Limb (tissue), 2 donors: Measurements from ENCODE around the gene PPAT.

ENCODE experiments used
- DNase-seq, 2 donors: peaks; one replicate each; pipeline ENCODE4 v3.0.0-alpha.2; 2016; ENCODE audit errors: extremely low spot score in 2 of 2

The PPAT gene

GRCh38 chr4:56434599-56435139, 746 bp downstream of the PPAT start:
- peak in 1 of 2 donors; percentile 72 for DNase-seq

DNA sequence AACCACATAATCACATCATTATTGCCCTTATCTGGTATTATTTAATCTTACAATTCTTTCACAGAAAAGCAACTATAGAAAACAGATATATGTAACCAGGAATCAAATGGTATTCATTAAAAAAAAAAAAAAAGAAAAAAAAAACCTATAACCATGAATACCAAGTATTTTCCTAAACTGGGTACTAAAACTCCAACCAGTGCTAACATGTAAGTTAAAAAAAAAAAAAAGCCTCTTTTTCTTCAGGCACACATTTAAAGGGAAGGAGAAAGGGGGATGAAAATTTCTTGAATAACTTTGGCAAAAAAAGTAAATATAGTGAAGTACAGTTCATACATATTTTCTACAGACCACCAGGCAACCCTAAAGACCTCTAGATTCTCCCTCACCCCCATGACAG, 2.1 kb downstream of the PPAT start:
- no peak for DNase-seq

GRCh38 chr4:56430203-56430602, 5.2 kb downstream of the PPAT start:
- no peak for DNase-seq

- no peak for DNase-seq
These were observed 8.2 kb downstream of the PPAT start for GRCh38 chr4:56427179-56427578.

DNA sequence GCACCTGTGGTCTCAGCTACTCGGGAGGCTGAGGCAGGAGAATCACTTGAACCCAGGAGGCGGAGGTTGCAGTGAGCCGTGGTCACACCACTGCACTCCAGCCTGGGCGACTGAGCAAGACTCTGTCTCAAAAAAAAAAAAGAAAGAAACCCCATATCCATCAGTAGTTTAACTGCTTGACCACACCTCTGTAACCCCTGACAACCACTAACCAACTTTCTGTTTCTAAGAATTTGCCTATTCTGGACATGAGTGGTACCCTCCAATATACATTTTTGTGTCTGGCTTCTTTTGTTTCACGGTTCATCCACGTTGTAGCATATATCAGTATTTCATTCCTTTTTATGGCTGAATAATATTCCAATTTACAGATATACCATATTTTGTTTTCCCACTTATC, 9.1 kb downstream of the PPAT start:
- DNase-seq, result no peak

GRCh38 chr4:56425518-56425917, 9.9 kb downstream of the PPAT start:
- no peak for DNase-seq

- DNase-seq, result peak in 1 of 2 donors; percentile 50
These were observed 10.5 kb downstream of the PPAT start for GRCh38 chr4:56424697-56425514.

GRCh38 chr4:56424176-56424575, 11.2 kb downstream of the PPAT start:
- DNase-seq, result no peak

GRCh38 chr4:56417396-56417795, 18.0 kb downstream of the PPAT start:
- DNase-seq, result no peak

DNA sequence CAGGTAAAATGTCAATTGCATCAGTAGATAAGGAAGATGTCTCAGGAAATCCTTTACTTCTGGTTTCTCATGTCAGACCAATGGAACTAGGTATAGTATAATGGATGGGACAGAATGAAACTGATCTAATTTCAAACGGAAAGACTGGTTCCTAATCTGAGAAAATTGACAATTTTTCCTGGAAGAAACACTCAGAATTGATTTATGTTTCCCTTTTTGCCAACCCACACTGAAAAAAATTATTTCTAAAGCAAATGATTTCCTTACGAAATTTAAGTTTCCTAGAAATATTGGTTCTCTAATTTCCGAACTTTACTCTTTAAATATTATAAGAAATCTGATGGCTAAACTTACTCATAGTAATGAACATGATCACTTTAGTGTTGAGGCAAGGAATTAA, 19.1 kb downstream of the PPAT start:
- no peak for DNase-seq

GRCh38 chr4:56414135-56414670, 21.2 kb downstream of the PPAT start:
- DNase-seq, result no peak

DNA sequence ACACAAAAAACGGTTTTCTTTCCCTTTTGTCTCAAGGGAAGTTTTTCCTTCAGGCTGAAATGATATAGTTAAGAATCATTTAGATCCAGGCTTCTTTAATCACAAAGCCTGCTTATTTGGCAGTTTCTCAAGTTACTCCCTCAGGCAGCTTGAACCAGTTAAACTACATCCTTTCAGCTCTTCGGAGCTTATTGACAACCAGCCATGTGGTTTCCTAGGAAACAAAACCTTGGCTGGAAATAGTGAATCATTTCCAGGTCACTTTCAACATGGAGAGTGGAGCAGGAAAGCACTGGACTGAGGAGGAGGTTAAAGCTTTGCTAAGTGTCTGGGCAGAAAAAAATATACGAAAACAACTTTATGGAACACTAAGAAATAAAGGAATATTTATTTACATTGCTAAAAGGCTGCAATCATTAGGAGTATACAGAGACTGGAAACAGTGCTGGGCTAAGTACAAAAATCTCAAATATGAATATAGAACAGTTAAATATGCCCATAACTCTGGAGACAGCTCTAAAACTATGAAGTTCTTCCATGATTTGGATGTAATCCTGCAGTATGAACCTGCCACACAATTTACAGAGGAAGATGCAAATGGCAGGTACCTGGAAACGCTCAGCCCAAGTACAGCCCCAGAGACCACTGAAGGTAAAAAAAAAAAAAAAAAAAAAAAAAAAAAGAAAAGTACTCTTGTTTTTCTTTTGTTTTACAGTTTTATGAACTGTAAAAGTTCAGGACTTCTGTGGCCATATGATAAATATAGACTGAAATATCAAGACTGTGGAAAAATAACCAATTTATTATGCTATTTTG, 25.0 kb downstream of the PPAT start:
- peak; percentile 67 to 96 for DNase-seq

- peak in 1 of 2 donors; percentile 61 for DNase-seq
These were observed 25.8 kb downstream of the PPAT start for GRCh38 chr4:56409511-56410090.

- DNase-seq, result no peak
These were observed 26.4 kb downstream of the PPAT start for GRCh38 chr4:56408978-56409377.

GRCh38 chr4:56406151-56406550, 29.3 kb downstream of the PPAT start:
- no peak for DNase-seq

- no peak for DNase-seq
These were observed 30.4 kb downstream of the PPAT start for GRCh38 chr4:56405016-56405415.

DNA sequence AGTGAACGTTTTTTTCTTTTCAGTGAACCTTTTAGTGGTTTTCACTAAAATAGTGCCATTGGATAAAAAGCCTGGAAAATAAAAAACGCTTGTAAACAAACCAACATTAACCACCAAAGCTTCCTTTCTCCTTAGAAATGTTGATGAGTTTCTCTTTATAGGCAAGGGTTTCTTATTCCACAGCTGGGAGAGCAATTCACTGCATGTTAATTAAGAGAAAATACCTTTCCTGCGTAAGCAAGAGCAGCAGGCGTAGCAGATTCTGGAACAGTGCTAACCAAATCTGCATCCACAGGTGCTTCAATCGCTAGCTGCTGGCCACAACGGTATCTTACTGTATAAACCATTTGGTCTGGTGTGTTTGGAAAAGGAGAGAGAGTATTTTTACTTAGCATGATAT, 34.9 kb downstream of the PPAT start:
- DNase-seq, result no peak

DNA sequence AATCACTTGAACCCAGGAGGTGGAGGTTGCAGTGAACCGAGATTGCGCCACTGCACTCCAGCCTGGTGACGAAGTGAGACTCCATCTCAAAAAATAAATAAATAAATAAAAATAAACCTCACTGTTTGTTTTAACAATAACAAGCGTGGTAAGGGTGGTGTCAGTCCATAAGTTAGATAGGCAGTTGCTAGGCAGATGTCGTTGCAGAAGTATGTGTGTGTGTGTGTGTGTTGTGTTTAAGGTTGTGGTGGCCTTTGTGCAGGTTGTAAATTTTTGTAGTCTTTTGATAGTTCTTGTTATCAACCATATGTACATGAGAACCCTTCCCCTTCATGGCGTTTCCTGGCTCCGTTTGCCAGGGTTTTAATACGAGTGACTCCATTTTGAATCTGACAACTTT, 44.1 kb downstream of the PPAT start:
- DNase-seq, result no peak

DNA sequence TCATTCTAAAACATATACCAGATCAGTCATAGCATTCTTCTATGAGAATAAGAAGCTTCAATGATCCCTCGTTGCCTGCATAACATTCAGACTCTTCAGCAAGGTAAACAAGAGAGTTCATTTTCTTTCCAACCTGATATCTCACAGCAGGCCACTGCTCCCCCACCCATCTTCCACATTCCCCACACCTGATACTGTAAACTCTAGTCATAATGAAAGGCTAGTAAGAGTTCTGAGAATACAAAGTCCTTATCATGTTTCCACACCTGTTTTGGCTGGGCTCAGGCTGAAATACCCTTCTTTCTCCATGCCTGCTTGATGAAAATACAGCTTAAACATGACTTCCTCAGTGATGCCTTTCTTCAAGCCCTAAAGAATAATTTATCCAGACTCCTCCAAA, 45.9 kb downstream of the PPAT start:
- no peak for DNase-seq

GRCh38 chr4:56388306-56388705, 47.1 kb downstream of the PPAT start:
- DNase-seq, result no peak
